GM12801 (cell line): Measurements from ENCODE around the gene IFNL2.

Experiments used
- CTCF ChIP-seq: IDR thresholded peaks from one replicate; pipeline ENCODE4 v1.5.1; 2011; ENCODE audit warnings: control low read depth; ENCODE audit not compliant: insufficient read length; ENCODE audit errors: extremely low read depth

IFNL2 gene

GRCh38 chr19:39315933-39316332 lies 47.7 kb downstream of the IFNL2 start:
- TF ChIP-seq CTCF, result no peak

- TF ChIP-seq CTCF, result no peak
Observed at GRCh38 chr19:39316627-39317321, 48.6 kb downstream of the IFNL2 start.

- TF ChIP-seq CTCF, result no peak
Observed at GRCh38 chr19:39317476-39317875, 49.3 kb downstream of the IFNL2 start.

GRCh38 chr19:39318071-39318470 lies 49.9 kb downstream of the IFNL2 start:
- TF ChIP-seq CTCF, result no peak

- no peak for TF ChIP-seq CTCF
Observed at GRCh38 chr19:39318690-39319089, 50.5 kb downstream of the IFNL2 start.

- TF ChIP-seq CTCF, result no peak
Observed at GRCh38 chr19:39319098-39319891, 51.1 kb downstream of the IFNL2 start.
